MCF 10A (cell line): ENCODE measurements around the gene HDAC10. TPM values are rescaled to one million over a fixed set of nuclear protein-coding genes. Genes with fewer than 3 reads are reported as not detected.

Source experiments
- Bru-seq: library from RNA; stranded (reverse); fragments of 400-500 nt; gene quantifications from one replicate; lab custom pipeline; 2021; lab: Mats Ljungman, UMichigan
- BruChase-seq, 2 experiments: library from RNA; stranded (reverse); fragments of 400-500 nt; gene quantifications; one replicate each; lab custom pipeline; 2021; lab: Mats Ljungman, UMichigan
- BruUV-seq: library from RNA; stranded (reverse); fragments of 400-500 nt; replicated peaks from 2 replicates; lab custom pipeline; 2021; lab: Mats Ljungman, UMichigan
- CTCF ChIA-PET: fragments of 300-600 bp; sonication (Branson Sonifier 250); formaldehyde crosslinking; extraction: SDS; loops from one replicate; lab custom pipeline; 2021; ENCODE audit warnings: antibody characterized with exemption, inconsistent platforms; lab: Yijun Ruan, JAX
- POLR2A ChIA-PET: fragments of 300-600, 350-650 bp; sonication (Branson Sonifier 250); formaldehyde crosslinking; extraction: SDS; loops from one replicate; lab custom pipeline; 2020; ENCODE audit warnings: antibody characterized with exemption, inconsistent platforms; lab: Yijun Ruan, JAX
- DNase-seq: peaks from one replicate; pipeline ENCODE4 v3.0.0-alpha.2; 2018; ENCODE audit not compliant: unreplicated experiment
- H3K27ac Mint-ChIP-seq: one replicate; pipeline ENCODE4 v1.8.0; 2022; ENCODE audit warnings: mild to moderate bottlenecking, low read depth, mixed read lengths; ENCODE audit not compliant: unreplicated experiment
- H3K27me3 Mint-ChIP-seq: one replicate; pipeline ENCODE4 v1.8.0; 2022; ENCODE audit warnings: mixed read lengths; ENCODE audit not compliant: insufficient read depth, unreplicated experiment
- H3K36me3 Mint-ChIP-seq: one replicate; pipeline ENCODE4 v1.8.0; 2022; ENCODE audit warnings: mild to moderate bottlenecking, moderate library complexity, mixed read lengths; ENCODE audit not compliant: insufficient read depth, unreplicated experiment
- H3K4me1 Mint-ChIP-seq: one replicate; pipeline ENCODE4 v1.8.0; 2022; ENCODE audit warnings: mixed read lengths; ENCODE audit not compliant: insufficient read depth, unreplicated experiment
- H3K4me3 Mint-ChIP-seq: one replicate; pipeline ENCODE4 v1.8.0; 2022; ENCODE audit warnings: mild to moderate bottlenecking, moderate library complexity, mixed read lengths; ENCODE audit not compliant: unreplicated experiment
- H3K9me3 Mint-ChIP-seq: one replicate; pipeline ENCODE4 v1.8.0; 2022; ENCODE audit warnings: mixed read lengths; ENCODE audit not compliant: unreplicated experiment
- CTCF ChIP-seq: fragments of 200-600 bp; IDR thresholded peaks from one replicate; pipeline ENCODE4 v1.8.0; 2022; ENCODE audit warnings: antibody characterized with exemption, mild to moderate bottlenecking; ENCODE audit not compliant: unreplicated experiment
- intact Hi-C: fragments of 100-400 bp; cut with micrococcal nuclease; formaldehyde crosslinking; loops from 2 replicates; pipeline ENCODE4 v1.14.1; 2022
- long read RNA-seq: library from polyadenylated mRNA; stranded (forward); transcript quantifications from one replicate; pipeline ENCODE4 v2.0.0, GENCODE V29; 2022
- total RNA-seq: library from RNA; stranded (reverse); gene quantifications from 2 replicates; pipeline ENCODE4 v1.2.3, GENCODE V29; 2022

The HDAC10 gene
- total RNA-seq: 27.5 and 29.2 TPM in 2 replicates
- Bru-seq, nascent RNA: percentile 48 among the genes with signal in this experiment
- percentile 70 among the genes with signal in this experiment for BruChase-seq, experiment 1, labeled RNA remaining after a 6-hour chase
- BruChase-seq, experiment 2, labeled RNA remaining after a 2-hour chase: percentile 57 among the genes with signal in this experiment
- long read RNA-seq, partial matches to known transcripts: 1 of 24 reads
- long read RNA-seq, other reads (novel, unspliced or antisense): 19 of 24 reads

- Mint-ChIP-seq H3K9me3 (no peaks in the 10 kb centered on the region), H3K27ac (no peak within 1 kb of the TSS), H3K36me3 (peaks cover 21% of the 10 kb centered on the region), H3K4me1 (no peaks in the 10 kb centered on the region), H3K27me3 (no peaks in the 10 kb centered on the region), H3K4me3 (peak within 1 kb of the TSS; percentile 72)
- intact Hi-C loops: loop anchor here (5.0 kb wide), 2 partner anchors 246 to 371 kb away; no protein-coding TSS in a partner anchor
- ChIA-PET POLR2A (interaction anchor here (0.7 to 3.5 kb wide), 16 partner anchors 8 to 371 kb away, joined by 3 to 26 read pairs (median 5); partner anchors contain the start of genes DENND6B, MAPK11, MAPK12 and PLXNB2), CTCF (interaction anchor here (0.6 to 3.9 kb wide), 19 partner anchors 9 to 247 kb away, joined by 3 to 34 read pairs (median 6); partner anchors contain the start of gene MAPK11)
- DNase-seq: peak; percentile 68
- no peak for TF ChIP-seq CTCF
- BruUV-seq: no TSS peak
Measured at GRCh38 chr22:50250555-50251476, at the start of gene HDAC10. Gene HDAC10, minus strand, starts transcription at chr22:50251265. Its CDS starts 233 bp downstream, at chr22:50251032.

- intact Hi-C loops: no loop called here
- no peak for DNase-seq
- Mint-ChIP-seq H3K36me3 (peaks cover 40% of the 10 kb centered on the region), H3K4me1 (peaks cover 34% of the 10 kb centered on the region), H3K27me3 (no peaks in the 10 kb centered on the region), H3K9me3 (no peaks in the 10 kb centered on the region), H3K4me3 (peak overlapping the region; percentile 81), H3K27ac (no peak overlapping the region)
- TF ChIP-seq CTCF: no peak
- no TSS peak for BruUV-seq
- ChIA-PET POLR2A (interaction anchor here (1.3 kb wide), 1 partner anchor 55 kb away, joined by 4 read pairs; no protein-coding TSS in a partner anchor), CTCF (interaction anchor here (0.6 to 0.9 kb wide), 5 partner anchors 50 to 152 kb away, joined by 3 to 4 read pairs (median 3); no protein-coding TSS in a partner anchor)
Measured at GRCh38 chr22:50300620-50301257, 49.7 kb upstream of the HDAC10 start.

GRCh38 chr22:50299785-50300619 is 48.9 kb upstream of the HDAC10 start:
- H3K4me1 Mint-ChIP-seq: peaks cover 34% of the 10 kb centered on the region
- H3K9me3 Mint-ChIP-seq: no peaks in the 10 kb centered on the region
- H3K4me3 Mint-ChIP-seq: no peak overlapping the region
- CTCF ChIA-PET: interaction anchor here (0.7 to 0.9 kb wide), 3 partner anchors 63 to 151 kb away, joined by 3 to 4 read pairs (median 4); no protein-coding TSS in a partner anchor
- no peak overlapping the region for H3K27ac Mint-ChIP-seq
- DNase-seq: no peak
- POLR2A ChIA-PET: interaction anchor here (0.9 kb wide), 1 partner anchor 55 kb away, joined by 3 read pairs; no protein-coding TSS in a partner anchor
- TF ChIP-seq CTCF: no peak
- peaks cover 47% of the 10 kb centered on the region for H3K36me3 Mint-ChIP-seq
- H3K27me3 Mint-ChIP-seq: no peaks in the 10 kb centered on the region
- no TSS peak for BruUV-seq
- intact Hi-C loops: no loop called here
